Neural crest cell (in vitro differentiated cells): ENCODE data around the gene RAP1GAP2. TPM values are rescaled to one million over a fixed set of nuclear protein-coding genes. Genes with fewer than 3 reads are reported as not detected.

Experiments used
- DNase-seq: peaks from one replicate; pipeline ENCODE4 v3.0.0; 2021; ENCODE audit warnings: low read depth, mixed read lengths, low spot score
- H3K27ac Mint-ChIP-seq: one replicate; pipeline ENCODE4 v1.8.0; 2021; ENCODE audit warnings: mild to moderate bottlenecking, mixed read lengths; ENCODE audit not compliant: unreplicated experiment
- H3K27me3 Mint-ChIP-seq: 2 replicates; pipeline ENCODE4 v1.8.0; 2021; ENCODE audit warnings: low read depth, mild to moderate bottlenecking, mixed read lengths
- H3K36me3 Mint-ChIP-seq: 2 replicates; pipeline ENCODE4 v1.8.0; 2021; ENCODE audit warnings: low read depth, mild to moderate bottlenecking, mixed read lengths
- H3K4me1 Mint-ChIP-seq: 2 replicates; pipeline ENCODE4 v1.8.0; 2021; ENCODE audit warnings: mixed read lengths
- H3K4me3 Mint-ChIP-seq: one replicate; pipeline ENCODE4 v1.8.0; 2021; ENCODE audit warnings: mild to moderate bottlenecking, mixed read lengths
- H3K9me3 Mint-ChIP-seq: 2 replicates; pipeline ENCODE4 v1.8.0; 2021; ENCODE audit warnings: mixed read lengths
- CTCF ChIP-seq: fragments of 200-600 bp; sonication (generic); conservative IDR thresholded peaks from 2 replicates; pipeline ENCODE4 v1.5.0; 2021; ENCODE audit warnings: antibody characterized with exemption, mild to moderate bottlenecking
- total RNA-seq: library from RNA; stranded (reverse); gene quantifications from 2 replicates; pipeline ENCODE4 v1.2.1, GENCODE V29; 2021

The RAP1GAP2 gene
- total RNA-seq, 1 donor from 2014 or later: 1.0 TPM

GRCh38 chr17:3006801-3007200, 210.6 kb downstream of the RAP1GAP2 start:
- no peak for DNase-seq
- Mint-ChIP-seq H3K27me3 (no peaks in the 10 kb centered on the region), H3K4me1 (no peaks in the 10 kb centered on the region), H3K27ac (no peak overlapping the region), H3K4me3 (no peak overlapping the region), H3K9me3 (no peaks in the 10 kb centered on the region), H3K36me3 (no peaks in the 10 kb centered on the region)
- TF ChIP-seq CTCF: no peak

DNA sequence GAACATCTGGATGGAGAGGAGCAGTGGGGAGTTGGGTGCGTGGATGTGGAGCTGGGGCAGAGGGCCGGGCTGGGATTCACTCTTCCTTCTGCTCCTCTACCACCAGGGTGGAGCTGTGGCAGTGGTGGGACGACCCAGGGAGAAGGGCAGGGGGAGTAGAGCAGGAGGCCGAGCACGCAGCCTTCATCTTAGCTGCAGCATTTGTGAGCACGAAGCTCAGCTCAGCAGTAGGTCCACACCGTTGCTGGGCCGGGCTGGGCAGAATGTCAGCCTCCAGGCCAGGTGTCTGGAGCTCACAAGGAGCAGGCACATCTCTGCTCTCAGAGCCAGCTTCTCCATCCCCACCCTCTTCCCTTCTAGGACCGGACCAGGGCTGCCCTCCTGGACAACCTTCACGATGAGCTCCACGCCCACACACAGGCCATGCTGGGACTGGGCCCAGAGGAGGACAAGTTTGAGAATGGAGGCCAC, 211.4 kb downstream of the RAP1GAP2 start:
- no peak for DNase-seq
- H3K27me3 Mint-ChIP-seq: peaks cover under 1% of the 10 kb centered on the region
- no peaks in the 10 kb centered on the region for H3K9me3 Mint-ChIP-seq
- no peak for TF ChIP-seq CTCF
- no peaks in the 10 kb centered on the region for H3K36me3 Mint-ChIP-seq
- H3K4me3 Mint-ChIP-seq: no peak overlapping the region
- no peak overlapping the region for H3K27ac Mint-ChIP-seq
- no peaks in the 10 kb centered on the region for H3K4me1 Mint-ChIP-seq

- Mint-ChIP-seq H3K36me3 (no peaks in the 10 kb centered on the region), H3K27ac (no peak overlapping the region), H3K4me1 (no peaks in the 10 kb centered on the region), H3K9me3 (no peaks in the 10 kb centered on the region), H3K27me3 (peaks cover 2% of the 10 kb centered on the region), H3K4me3 (no peak overlapping the region)
- no peak for TF ChIP-seq CTCF
- no peak for DNase-seq
Observed at GRCh38 chr17:3008336-3009288, 212.4 kb downstream of the RAP1GAP2 start.

- Mint-ChIP-seq H3K9me3 (no peaks in the 10 kb centered on the region), H3K4me3 (no peak overlapping the region), H3K36me3 (no peaks in the 10 kb centered on the region), H3K4me1 (no peaks in the 10 kb centered on the region), H3K27me3 (peaks cover 2% of the 10 kb centered on the region), H3K27ac (no peak overlapping the region)
- no peak for DNase-seq
- TF ChIP-seq CTCF: no peak
Observed at GRCh38 chr17:3009411-3009920, 213.2 kb downstream of the RAP1GAP2 start.

DNA sequence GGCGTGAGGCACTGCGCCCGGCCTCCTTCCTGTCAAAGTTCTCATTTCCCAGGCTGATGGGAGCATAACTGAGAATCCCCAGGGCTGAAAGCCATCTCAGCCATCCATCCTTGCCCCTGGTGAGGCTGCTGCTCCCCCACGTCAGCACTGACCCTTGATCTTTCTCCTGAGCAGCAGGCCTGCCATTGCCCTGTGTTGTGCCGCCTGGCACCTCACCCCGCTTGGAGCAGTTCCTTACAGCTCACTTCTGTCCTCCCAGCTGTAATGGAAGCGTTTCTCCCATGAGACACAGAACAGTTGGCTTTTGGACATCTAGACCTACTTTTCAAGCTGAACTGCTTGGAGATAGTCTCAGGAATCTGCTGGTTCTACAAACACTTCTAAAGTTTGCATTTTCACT, 215.7 kb downstream of the RAP1GAP2 start:
- no peaks in the 10 kb centered on the region for H3K36me3 Mint-ChIP-seq
- no peak overlapping the region for H3K27ac Mint-ChIP-seq
- DNase-seq: no peak
- no peak for TF ChIP-seq CTCF
- no peaks in the 10 kb centered on the region for H3K9me3 Mint-ChIP-seq
- peaks cover 2% of the 10 kb centered on the region for H3K27me3 Mint-ChIP-seq
- H3K4me1 Mint-ChIP-seq: no peaks in the 10 kb centered on the region
- no peak overlapping the region for H3K4me3 Mint-ChIP-seq
